ENCODE measurements around the gene ZNF443. TPM values are rescaled to one million over a fixed set of nuclear protein-coding genes. Genes with fewer than 3 reads are reported as not detected.

The ZNF443 gene
- total RNA-seq, 1 experiment from 2014 or later = 9.4 TPM

DNA sequence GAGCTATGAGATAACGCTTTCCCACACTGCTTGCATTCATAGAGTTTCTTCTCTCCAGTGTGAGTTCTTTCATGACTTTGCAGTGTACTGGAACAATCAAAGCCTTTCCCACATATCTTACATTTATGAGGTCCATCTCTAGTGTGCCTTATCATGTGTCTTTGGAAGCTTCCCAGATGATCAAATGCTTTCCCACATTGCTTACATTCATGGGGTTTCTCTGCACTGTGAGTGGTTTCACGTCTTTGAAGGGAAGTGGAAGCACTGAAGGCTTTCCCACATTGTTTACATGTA, 60.4 kb downstream of the ZNF443 start:
- H3K18ac ChIP-seq (ENCODE audit: insufficient read length, low read depth, low read length) = no peak overlapping the region
- H3K9me3 ChIP-seq (ENCODE audit: control insufficient read depth, low read depth, low read length) = peaks cover 38% of the 10 kb centered on the region
- H3K23me2 ChIP-seq (ENCODE audit: insufficient read length, low read depth, low read length, poor library complexity, severe bottlenecking) = no peaks in the 10 kb centered on the region
- Mint-ChIP-seq H3K9me3 (peaks cover 65 to 72% of the 10 kb centered on the region in 2 experiments), H3K27ac (no peak overlapping the region), H3K27me3 (ENCODE audit: low read depth) (peaks cover 2% of the 10 kb centered on the region; the same call in 1 of the 2 replicates), H3K4me3 (no peak overlapping the region), H3K4me1 (no peaks in the 10 kb centered on the region), H3K36me3 (ENCODE audit: insufficient read depth in 1 of 3, low read depth in 3 of 3) (peaks cover 12 to 27% (median 21%) of the 10 kb centered on the region in 3 experiments)
- no peak overlapping the region for H2AFZ ChIP-seq (ENCODE audit: low read length)
- H3K9ac ChIP-seq (ENCODE audit: extremely low read depth, insufficient read length, low read length) = no peak overlapping the region
- no peaks in the 10 kb centered on the region for H4K20me1 ChIP-seq (ENCODE audit: control insufficient read depth, insufficient read depth, insufficient read length)
- no peak overlapping the region for H3K23ac ChIP-seq (ENCODE audit: insufficient read length, low read depth, low read length)
- H3K27ac ChIP-seq (ENCODE audit: insufficient read length, low read depth, low read length) = no peak overlapping the region
- H4K8ac ChIP-seq (replicated peaks; ENCODE audit: insufficient read length, low read depth, low read length) = no peak overlapping the region
- H3K79me2 ChIP-seq (ENCODE audit: insufficient read depth, low read length) = no peaks in the 10 kb centered on the region
- no peak overlapping the region for H3T11ph ChIP-seq (ENCODE audit: low read length)
- no peak overlapping the region for H2BK120ac ChIP-seq (ENCODE audit: low read depth, low read length, poor library complexity, severe bottlenecking)
- no CpG with 5 or more reads among the region's 2 CpGs for WGBS (ENCODE audit: extremely low coverage, insufficient read length, low lambda C conversion rate)
- no peak for DNase-seq
- H4K5ac ChIP-seq (ENCODE audit: insufficient read length, low read depth, low read length) = no peak overlapping the region
- no peak overlapping the region for H2BK5ac ChIP-seq (ENCODE audit: insufficient read length, low read length)
- H3K4me2 ChIP-seq (ENCODE audit: insufficient read depth, insufficient read length, low read length) = no peak overlapping the region
- H3K56ac ChIP-seq (ENCODE audit: insufficient read length, low read depth, low read length) = no peak overlapping the region
- no peaks in the 10 kb centered on the region for H3K4me1 ChIP-seq (ENCODE audit: insufficient read depth, low read length)
- no peak overlapping the region for H3K14ac ChIP-seq (ENCODE audit: insufficient read depth, low read length)
- no peak overlapping the region for H2AK5ac ChIP-seq (ENCODE audit: insufficient read length, low read length)
- no peak overlapping the region for H2BK15ac ChIP-seq (ENCODE audit: low read depth, low read length)
- H3K27me3 ChIP-seq (ENCODE audit: insufficient read depth, low read length) = no peaks in the 10 kb centered on the region
- H2BK12ac ChIP-seq (ENCODE audit: insufficient read length, low read depth, low read length) = no peak overlapping the region
- no peaks in the 10 kb centered on the region for H3K79me1 ChIP-seq (ENCODE audit: insufficient read depth, low read depth, low read length, poor library complexity, severe bottlenecking)
- no peak overlapping the region for H2BK20ac ChIP-seq (ENCODE audit: low read depth, low read length, poor library complexity, severe bottlenecking)
- no peak overlapping the region for H4K91ac ChIP-seq (ENCODE audit: insufficient read length, low read depth, low read length)
- H3K4ac ChIP-seq (ENCODE audit: low read depth, low read length) = no peak overlapping the region
- TF ChIP-seq, protein P1, sequence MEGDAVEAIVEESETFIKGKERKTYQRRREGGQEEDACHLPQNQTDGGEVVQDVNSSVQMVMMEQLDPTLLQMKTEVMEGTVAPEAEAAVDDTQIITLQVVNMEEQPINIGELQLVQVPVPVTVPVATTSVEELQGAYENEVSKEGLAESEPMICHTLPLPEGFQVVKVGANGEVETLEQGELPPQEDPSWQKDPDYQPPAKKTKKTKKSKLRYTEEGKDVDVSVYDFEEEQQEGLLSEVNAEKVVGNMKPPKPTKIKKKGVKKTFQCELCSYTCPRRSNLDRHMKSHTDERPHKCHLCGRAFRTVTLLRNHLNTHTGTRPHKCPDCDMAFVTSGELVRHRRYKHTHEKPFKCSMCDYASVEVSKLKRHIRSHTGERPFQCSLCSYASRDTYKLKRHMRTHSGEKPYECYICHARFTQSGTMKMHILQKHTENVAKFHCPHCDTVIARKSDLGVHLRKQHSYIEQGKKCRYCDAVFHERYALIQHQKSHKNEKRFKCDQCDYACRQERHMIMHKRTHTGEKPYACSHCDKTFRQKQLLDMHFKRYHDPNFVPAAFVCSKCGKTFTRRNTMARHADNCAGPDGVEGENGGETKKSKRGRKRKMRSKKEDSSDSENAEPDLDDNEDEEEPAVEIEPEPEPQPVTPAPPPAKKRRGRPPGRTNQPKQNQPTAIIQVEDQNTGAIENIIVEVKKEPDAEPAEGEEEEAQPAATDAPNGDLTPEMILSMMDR (conservative IDR thresholded peaks at IDR 0.05) = no peak

All from H9 (cell line).